OCI-LY1 (cell line): ENCODE measurements around the gene KIAA0232.

ENCODE experiments used
- H2AFZ ChIP-seq: fragments of 200-600 bp; sonication (generic), shearing (Covaris generic); 2 replicates; pipeline ENCODE4 v1.6.0; 2014; ENCODE audit warnings: antibody characterized with exemption, mild to moderate bottlenecking, low read length
- H3F3A ChIP-seq: fragments of 200-600 bp; sonication (generic), shearing (Covaris generic); 2 replicates; pipeline ENCODE4 v1.6.0; 2014; ENCODE audit warnings: mild to moderate bottlenecking, antibody characterized with exemption, low read length, moderate library complexity; ENCODE audit not compliant: insufficient read depth
- H3K27ac ChIP-seq: fragments of 200-600 bp; sonication (generic); 2 replicates; pipeline ENCODE4 v1.5.1; 2014; ENCODE audit warnings: low read length, mixed run types, mild to moderate bottlenecking, low read depth; ENCODE audit not compliant: poor library complexity, severe bottlenecking
- H3K27me3 ChIP-seq: fragments of 200-600 bp; sonication (generic); 2 replicates; pipeline ENCODE4 v1.6.0; 2014; ENCODE audit warnings: antibody characterized with exemption, mild to moderate bottlenecking, low read length, moderate library complexity; ENCODE audit not compliant: insufficient read depth
- H3K36me3 ChIP-seq: fragments of 200-600 bp; sonication (generic); 2 replicates; pipeline ENCODE4 v1.6.1; 2014; ENCODE audit warnings: mild to moderate bottlenecking, antibody characterized with exemption, low read length, moderate library complexity, mixed read lengths; ENCODE audit not compliant: insufficient read depth
- H3K4me1 ChIP-seq: fragments of 200-600 bp; sonication (generic); 2 replicates; pipeline ENCODE4 v1.5.1; 2014; ENCODE audit warnings: mild to moderate bottlenecking, low read length, moderate library complexity; ENCODE audit not compliant: insufficient read depth, severe bottlenecking
- H3K4me2 ChIP-seq: fragments of 200-600 bp; sonication (generic), shearing (Covaris generic); 2 replicates; pipeline ENCODE4 v1.6.1; 2014; ENCODE audit warnings: low read length
- H3K4me3 ChIP-seq: fragments of 200-600 bp; sonication (generic); 2 replicates; pipeline ENCODE4 v1.5.1; 2014; ENCODE audit warnings: low read length, low read depth, mild to moderate bottlenecking, mixed read lengths; ENCODE audit not compliant: poor library complexity, severe bottlenecking
- H3K79me2 ChIP-seq: fragments of 200-600 bp; shearing (Covaris generic); 2 replicates; pipeline ENCODE4 v1.6.1; 2016; ENCODE audit warnings: mixed run types, low read length, mixed read lengths; ENCODE audit not compliant: insufficient read depth
- H3K9ac ChIP-seq: fragments of 200-600 bp; sonication (generic), shearing (Covaris generic); 2 replicates; pipeline ENCODE4 v1.6.1; 2014; ENCODE audit warnings: mild to moderate bottlenecking, low read length, mixed read lengths
- H3K9me2 ChIP-seq: fragments of 200-600 bp; sonication (generic), shearing (Covaris generic); 2 replicates; pipeline ENCODE4 v1.6.1; 2014; ENCODE audit warnings: low read depth, mild to moderate bottlenecking, low read length, mixed read lengths
- H3K9me3 ChIP-seq: fragments of 200-600 bp; shearing (Covaris generic); 2 replicates; pipeline ENCODE4 v1.6.1; 2014; ENCODE audit warnings: low read length, mixed read lengths
- H4K20me1 ChIP-seq: fragments of 200-600 bp; sonication (generic), shearing (Covaris generic); 2 replicates; pipeline ENCODE4 v1.6.0; 2016; ENCODE audit warnings: mild to moderate bottlenecking, low read length; ENCODE audit not compliant: insufficient read depth
- EZH2 ChIP-seq: fragments of 200-600 bp; sonication (generic), shearing (Covaris generic); IDR thresholded peaks from 2 replicates; pipeline ENCODE4 v1.8.0; 2017; ENCODE audit warnings: borderline replicate concordance, mixed run types, mild to moderate bottlenecking, antibody characterized with exemption, low read length, moderate library complexity, mixed read lengths
- TF ChIP-seq, protein P1 (sequence below): fragments of 200-600 bp; sonication (generic), shearing (Covaris generic); IDR thresholded peaks from 2 replicates; pipeline ENCODE4 v1.5.1; 2017; ENCODE audit warnings: mild to moderate bottlenecking, antibody characterized with exemption, low read length, moderate library complexity, mixed read lengths

KIAA0232 gene

DNA sequence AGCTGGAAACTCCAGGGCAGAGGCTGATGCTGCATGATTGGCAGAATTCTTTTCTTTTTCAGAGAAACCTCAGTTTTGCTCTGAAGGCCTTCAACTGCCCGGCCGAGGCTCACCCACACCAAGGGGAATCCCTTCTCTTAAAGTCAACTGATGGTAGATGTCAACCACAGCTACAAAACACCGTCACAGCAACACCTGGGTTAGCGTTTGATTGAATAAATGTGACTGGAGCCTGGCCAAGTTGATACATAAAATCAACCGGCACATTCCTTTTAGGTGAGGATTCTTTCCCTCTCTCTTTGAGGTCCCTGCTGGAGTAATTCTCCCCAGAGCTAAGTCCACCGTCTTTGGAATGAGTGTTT is 15.2 kb upstream of the KIAA0232 start:
- H3K4me3 ChIP-seq = no peak overlapping the region
- H3K27ac ChIP-seq = no peak overlapping the region
- no peaks in the 10 kb centered on the region for H3F3A ChIP-seq
- no peak overlapping the region for H2AFZ ChIP-seq
- H4K20me1 ChIP-seq = no peaks in the 10 kb centered on the region
- no peaks in the 10 kb centered on the region for H3K9me3 ChIP-seq
- H3K9me2 ChIP-seq = no peaks in the 10 kb centered on the region
- no peaks in the 10 kb centered on the region for H3K4me1 ChIP-seq
- H3K4me2 ChIP-seq = no peak overlapping the region
- no peak overlapping the region for H3K9ac ChIP-seq
- no peaks in the 10 kb centered on the region for H3K79me2 ChIP-seq
- TF ChIP-seq EZH2 = no peak
- TF ChIP-seq, protein P1, sequence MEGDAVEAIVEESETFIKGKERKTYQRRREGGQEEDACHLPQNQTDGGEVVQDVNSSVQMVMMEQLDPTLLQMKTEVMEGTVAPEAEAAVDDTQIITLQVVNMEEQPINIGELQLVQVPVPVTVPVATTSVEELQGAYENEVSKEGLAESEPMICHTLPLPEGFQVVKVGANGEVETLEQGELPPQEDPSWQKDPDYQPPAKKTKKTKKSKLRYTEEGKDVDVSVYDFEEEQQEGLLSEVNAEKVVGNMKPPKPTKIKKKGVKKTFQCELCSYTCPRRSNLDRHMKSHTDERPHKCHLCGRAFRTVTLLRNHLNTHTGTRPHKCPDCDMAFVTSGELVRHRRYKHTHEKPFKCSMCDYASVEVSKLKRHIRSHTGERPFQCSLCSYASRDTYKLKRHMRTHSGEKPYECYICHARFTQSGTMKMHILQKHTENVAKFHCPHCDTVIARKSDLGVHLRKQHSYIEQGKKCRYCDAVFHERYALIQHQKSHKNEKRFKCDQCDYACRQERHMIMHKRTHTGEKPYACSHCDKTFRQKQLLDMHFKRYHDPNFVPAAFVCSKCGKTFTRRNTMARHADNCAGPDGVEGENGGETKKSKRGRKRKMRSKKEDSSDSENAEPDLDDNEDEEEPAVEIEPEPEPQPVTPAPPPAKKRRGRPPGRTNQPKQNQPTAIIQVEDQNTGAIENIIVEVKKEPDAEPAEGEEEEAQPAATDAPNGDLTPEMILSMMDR = no peak
- H3K36me3 ChIP-seq = no peaks in the 10 kb centered on the region
- H3K27me3 ChIP-seq = no peaks in the 10 kb centered on the region

DNA sequence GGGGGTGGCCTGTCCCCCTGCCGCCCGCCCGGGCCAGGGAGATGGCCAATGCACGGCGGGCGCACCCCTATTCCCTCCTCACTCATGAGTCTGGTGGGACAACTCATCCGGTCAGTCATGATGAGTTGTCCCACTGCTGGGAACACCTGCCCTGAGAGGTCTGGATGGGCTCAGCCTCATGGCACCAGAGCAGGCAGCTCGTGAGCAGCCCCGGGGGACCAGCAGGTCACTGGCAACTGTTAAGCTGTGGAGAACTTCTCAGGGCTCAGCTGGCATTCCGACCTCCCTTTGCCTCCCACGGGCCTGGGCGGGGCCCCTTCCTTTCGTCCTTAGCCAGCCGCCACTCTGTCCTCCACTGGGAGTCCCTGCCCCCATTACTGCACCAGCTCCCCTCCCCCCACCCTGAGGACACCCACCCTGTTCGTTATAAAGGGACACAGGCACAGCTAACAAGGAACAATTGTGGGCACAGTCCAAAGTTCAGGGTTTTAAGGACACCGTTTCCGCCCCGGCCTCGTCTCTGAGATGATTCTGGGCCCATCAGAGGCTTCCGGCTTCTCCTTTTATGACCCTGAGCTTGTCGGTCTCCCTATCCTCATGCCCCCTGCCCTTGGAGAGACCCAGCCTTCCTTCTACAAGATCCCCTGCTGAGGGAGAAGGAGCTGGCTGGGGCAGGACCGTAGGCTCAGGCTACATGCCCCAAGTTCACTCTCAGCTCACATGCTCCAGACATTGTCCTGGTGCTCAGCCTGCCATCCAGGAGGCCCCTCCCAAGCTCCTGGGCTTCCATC is 14.6 kb upstream of the KIAA0232 start:
- Histone ChIP-seq H3K4me1 (no peaks in the 10 kb centered on the region), H3K4me2 (no peak overlapping the region), H4K20me1 (no peaks in the 10 kb centered on the region), H3K9ac (no peak overlapping the region), H3K27me3 (no peaks in the 10 kb centered on the region), H3K4me3 (no peak overlapping the region), H2AFZ (no peak overlapping the region), H3K36me3 (no peaks in the 10 kb centered on the region), H3K9me2 (no peaks in the 10 kb centered on the region), H3F3A (no peaks in the 10 kb centered on the region), H3K79me2 (no peaks in the 10 kb centered on the region), H3K27ac (no peak overlapping the region), H3K9me3 (no peaks in the 10 kb centered on the region)
- TF ChIP-seq, protein P1 = no peak
- no peak for TF ChIP-seq EZH2

DNA sequence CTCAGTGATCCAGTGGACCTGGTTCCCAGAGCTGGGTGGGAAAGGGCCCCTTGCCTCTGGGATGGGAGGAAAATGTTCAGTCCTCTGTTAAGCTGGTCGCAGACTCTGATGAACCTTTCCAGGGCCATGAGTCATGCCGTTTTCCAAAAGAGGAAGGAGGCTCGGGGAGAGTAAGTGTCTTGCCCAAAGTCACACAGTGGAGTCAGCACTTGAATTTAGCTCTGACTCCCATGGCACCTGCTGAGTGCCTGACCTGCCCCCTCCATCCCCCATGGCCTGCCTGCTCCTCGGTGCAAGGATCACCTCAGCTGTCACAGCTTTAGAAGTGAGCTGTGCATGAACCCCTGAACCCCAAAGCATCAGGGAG is 14.0 kb upstream of the KIAA0232 start:
- H3K4me2 ChIP-seq = no peak overlapping the region
- no peaks in the 10 kb centered on the region for H3K27me3 ChIP-seq
- no peaks in the 10 kb centered on the region for H3K4me1 ChIP-seq
- H4K20me1 ChIP-seq = no peaks in the 10 kb centered on the region
- no peaks in the 10 kb centered on the region for H3K79me2 ChIP-seq
- H3K9me3 ChIP-seq = no peaks in the 10 kb centered on the region
- H3K27ac ChIP-seq = no peak overlapping the region
- no peaks in the 10 kb centered on the region for H3K36me3 ChIP-seq
- TF ChIP-seq, protein P1 = no peak
- no peaks in the 10 kb centered on the region for H3F3A ChIP-seq
- H3K4me3 ChIP-seq = no peak overlapping the region
- H3K9ac ChIP-seq = no peak overlapping the region
- H2AFZ ChIP-seq = no peak overlapping the region
- H3K9me2 ChIP-seq = no peaks in the 10 kb centered on the region
